Effector memory CD4-positive, alpha-beta T cell (primary cell): ENCODE results near the gene TMEM59.
"Not testable (repeated sequence)": the region's sequence is repeated elsewhere in the genome, so short reads cannot be mapped to it uniquely, and the experiment has no call there.

ENCODE experiments used
- DNase-seq, 3 donors: peaks; one replicate each; pipeline ENCODE4 v3.0.0-alpha.2; 2020
- H3K27ac ChIP-seq: 2 replicates; pipeline ENCODE4 v1.7.0; 2013; ENCODE audit warnings: mild to moderate bottlenecking, low read length, moderate library complexity; ENCODE audit not compliant: insufficient read depth, poor library complexity, severe bottlenecking
- H3K27me3 ChIP-seq: replicated peaks from 2 replicates; pipeline ENCODE4 v1.7.0; 2013; ENCODE audit warnings: mild to moderate bottlenecking, low read length; ENCODE audit not compliant: insufficient read depth, control insufficient read depth, poor library complexity, severe bottlenecking
- H3K36me3 ChIP-seq: 2 replicates; pipeline ENCODE4 v1.7.0; 2013; ENCODE audit warnings: mild to moderate bottlenecking, low read length, moderate library complexity; ENCODE audit not compliant: control insufficient read depth, insufficient read depth
- H3K4me1 ChIP-seq: 2 replicates; pipeline ENCODE4 v1.7.0; 2013; ENCODE audit warnings: low read length, mild to moderate bottlenecking; ENCODE audit not compliant: control insufficient read depth, insufficient read depth, poor library complexity, severe bottlenecking
- H3K4me3 ChIP-seq: 2 replicates; pipeline ENCODE4 v1.7.0; 2013; ENCODE audit warnings: low read length, low read depth, mild to moderate bottlenecking; ENCODE audit not compliant: insufficient read depth, poor library complexity, severe bottlenecking
- H3K9me3 ChIP-seq: 2 replicates; pipeline ENCODE4 v1.7.0; 2013; ENCODE audit warnings: mild to moderate bottlenecking, low read length, moderate library complexity; ENCODE audit not compliant: control insufficient read depth

The TMEM59 gene

GRCh38 chr1:54053745-54054437 lies 887 bp upstream of the TMEM59 start:
- no peaks in the 10 kb centered on the region for H3K36me3 ChIP-seq
- H3K4me1 ChIP-seq: peaks cover 7% of the 10 kb centered on the region
- no peaks in the 10 kb centered on the region for H3K27me3 ChIP-seq
- peak overlapping the region; percentile 91 for H3K27ac ChIP-seq
- DNase-seq: peak in 1 of 3 donors; percentile 5
- peak overlapping the region; percentile 92 for H3K4me3 ChIP-seq
- no peaks in the 10 kb centered on the region for H3K9me3 ChIP-seq

- H3K27me3 ChIP-seq: no peaks in the 10 kb centered on the region
- no peaks in the 10 kb centered on the region for H3K9me3 ChIP-seq
- peak overlapping the region; percentile 91 for H3K27ac ChIP-seq
- H3K36me3 ChIP-seq: no peaks in the 10 kb centered on the region
- H3K4me3 ChIP-seq: peak overlapping the region; percentile 92
- DNase-seq: peak; percentile 9 to 43 (median 22)
- H3K4me1 ChIP-seq: peaks cover 7% of the 10 kb centered on the region
These were observed 522 bp downstream of the TMEM59 start for GRCh38 chr1:54052431-54052933.

- no peak for DNase-seq
- no peaks in the 10 kb centered on the region for H3K36me3 ChIP-seq
- H3K4me1 ChIP-seq: peaks cover 7% of the 10 kb centered on the region
- no peaks in the 10 kb centered on the region for H3K9me3 ChIP-seq
- H3K4me3 ChIP-seq: peak overlapping the region; percentile 92
- H3K27ac ChIP-seq: peak overlapping the region; percentile 91
- H3K27me3 ChIP-seq: no peaks in the 10 kb centered on the region
These were observed 1.0 kb downstream of the TMEM59 start for GRCh38 chr1:54051933-54052430.

GRCh38 chr1:54050435-54050834 lies 2.6 kb downstream of the TMEM59 start:
- H3K4me1 ChIP-seq, H3K9me3 ChIP-seq, H3K27me3 ChIP-seq, H3K4me3 ChIP-seq, H3K36me3 ChIP-seq, H3K27ac ChIP-seq, DNase-seq: not testable (repeated sequence)

GRCh38 chr1:54047384-54048305 lies 5.4 kb downstream of the TMEM59 start:
- Histone ChIP-seq H3K27me3 (no peaks in the 10 kb centered on the region), H3K4me1 (peaks cover 7% of the 10 kb centered on the region), H3K36me3 (peaks cover 21% of the 10 kb centered on the region), H3K9me3 (no peaks in the 10 kb centered on the region), H3K4me3 (no peak overlapping the region), H3K27ac (no peak overlapping the region)
- no peak for DNase-seq

GRCh38 chr1:54046671-54047383 lies 6.2 kb downstream of the TMEM59 start:
- Histone ChIP-seq H3K4me3 (no peak overlapping the region), H3K27ac (no peak overlapping the region), H3K9me3 (no peaks in the 10 kb centered on the region), H3K4me1 (peaks cover 7% of the 10 kb centered on the region), H3K27me3 (no peaks in the 10 kb centered on the region), H3K36me3 (peaks cover 29% of the 10 kb centered on the region)
- DNase-seq: no peak

GRCh38 chr1:54045496-54045895 lies 7.5 kb downstream of the TMEM59 start:
- H3K4me3 ChIP-seq: no peak overlapping the region
- H3K27ac ChIP-seq: no peak overlapping the region
- no peaks in the 10 kb centered on the region for H3K4me1 ChIP-seq
- no peak for DNase-seq
- H3K27me3 ChIP-seq: no peaks in the 10 kb centered on the region
- H3K36me3 ChIP-seq: peaks cover 42% of the 10 kb centered on the region
- H3K9me3 ChIP-seq: no peaks in the 10 kb centered on the region

GRCh38 chr1:54041806-54042205 lies 11.2 kb downstream of the TMEM59 start:
- Histone ChIP-seq H3K27ac (no peak overlapping the region), H3K9me3 (no peaks in the 10 kb centered on the region), H3K36me3 (peaks cover 76% of the 10 kb centered on the region), H3K4me3 (no peak overlapping the region), H3K27me3 (no peaks in the 10 kb centered on the region), H3K4me1 (no peaks in the 10 kb centered on the region)
- DNase-seq: no peak

GRCh38 chr1:54037476-54037875 lies 15.5 kb downstream of the TMEM59 start:
- no peak overlapping the region for H3K27ac ChIP-seq
- DNase-seq: no peak
- no peaks in the 10 kb centered on the region for H3K9me3 ChIP-seq
- no peaks in the 10 kb centered on the region for H3K4me1 ChIP-seq
- H3K4me3 ChIP-seq: no peak overlapping the region
- peaks cover 93% of the 10 kb centered on the region for H3K36me3 ChIP-seq
- no peaks in the 10 kb centered on the region for H3K27me3 ChIP-seq
